PC-9 (cell line): ENCODE results near the gene EXD2.

Source experiments
- EZH2 ChIP-seq: fragments of 200-600 bp; sonication (generic); IDR thresholded peaks from 2 replicates; pipeline ENCODE4 v1.8.0; 2017; ENCODE audit warnings: antibody characterized with exemption, low read depth
- TF ChIP-seq, protein P1 (sequence below): fragments of 200-600 bp; sonication (generic); conservative IDR thresholded peaks from 2 replicates; pipeline ENCODE4 v1.6.1; 2017; ENCODE audit warnings: mixed run types, antibody characterized with exemption, mild to moderate bottlenecking, moderate library complexity

DNA sequence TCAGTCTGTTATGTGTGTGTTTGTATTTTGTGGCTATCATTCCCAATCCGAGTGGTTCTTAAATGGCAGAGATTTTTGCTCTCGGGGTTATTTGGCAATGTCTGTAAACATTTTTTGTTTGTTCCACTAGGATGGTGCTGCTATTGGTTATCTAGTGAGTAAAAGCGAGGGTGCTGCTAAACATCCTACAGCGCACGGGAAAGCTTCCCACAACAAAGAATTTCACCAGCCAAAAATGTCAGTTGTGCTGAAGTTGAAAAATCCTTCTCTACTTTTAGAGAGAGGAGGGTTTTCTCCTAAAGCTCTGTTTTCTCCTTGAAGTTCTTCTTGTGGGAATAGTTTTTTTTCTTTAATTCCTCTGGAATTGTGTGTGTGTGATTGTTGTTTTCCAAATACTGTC lies 2.4 kb downstream of the EXD2 start:
- TF ChIP-seq, protein P1, sequence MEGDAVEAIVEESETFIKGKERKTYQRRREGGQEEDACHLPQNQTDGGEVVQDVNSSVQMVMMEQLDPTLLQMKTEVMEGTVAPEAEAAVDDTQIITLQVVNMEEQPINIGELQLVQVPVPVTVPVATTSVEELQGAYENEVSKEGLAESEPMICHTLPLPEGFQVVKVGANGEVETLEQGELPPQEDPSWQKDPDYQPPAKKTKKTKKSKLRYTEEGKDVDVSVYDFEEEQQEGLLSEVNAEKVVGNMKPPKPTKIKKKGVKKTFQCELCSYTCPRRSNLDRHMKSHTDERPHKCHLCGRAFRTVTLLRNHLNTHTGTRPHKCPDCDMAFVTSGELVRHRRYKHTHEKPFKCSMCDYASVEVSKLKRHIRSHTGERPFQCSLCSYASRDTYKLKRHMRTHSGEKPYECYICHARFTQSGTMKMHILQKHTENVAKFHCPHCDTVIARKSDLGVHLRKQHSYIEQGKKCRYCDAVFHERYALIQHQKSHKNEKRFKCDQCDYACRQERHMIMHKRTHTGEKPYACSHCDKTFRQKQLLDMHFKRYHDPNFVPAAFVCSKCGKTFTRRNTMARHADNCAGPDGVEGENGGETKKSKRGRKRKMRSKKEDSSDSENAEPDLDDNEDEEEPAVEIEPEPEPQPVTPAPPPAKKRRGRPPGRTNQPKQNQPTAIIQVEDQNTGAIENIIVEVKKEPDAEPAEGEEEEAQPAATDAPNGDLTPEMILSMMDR: no peak
- no peak for TF ChIP-seq EZH2
